Cerebellar cortex (tissue), 1 donor: ENCODE results near the gene ZNF140.

Experiments
- DNase-seq: peaks from one replicate; pipeline ENCODE4 v3.0.0-alpha.2; 2015; ENCODE audit warnings: low spot score

The ZNF140 gene

DNA sequence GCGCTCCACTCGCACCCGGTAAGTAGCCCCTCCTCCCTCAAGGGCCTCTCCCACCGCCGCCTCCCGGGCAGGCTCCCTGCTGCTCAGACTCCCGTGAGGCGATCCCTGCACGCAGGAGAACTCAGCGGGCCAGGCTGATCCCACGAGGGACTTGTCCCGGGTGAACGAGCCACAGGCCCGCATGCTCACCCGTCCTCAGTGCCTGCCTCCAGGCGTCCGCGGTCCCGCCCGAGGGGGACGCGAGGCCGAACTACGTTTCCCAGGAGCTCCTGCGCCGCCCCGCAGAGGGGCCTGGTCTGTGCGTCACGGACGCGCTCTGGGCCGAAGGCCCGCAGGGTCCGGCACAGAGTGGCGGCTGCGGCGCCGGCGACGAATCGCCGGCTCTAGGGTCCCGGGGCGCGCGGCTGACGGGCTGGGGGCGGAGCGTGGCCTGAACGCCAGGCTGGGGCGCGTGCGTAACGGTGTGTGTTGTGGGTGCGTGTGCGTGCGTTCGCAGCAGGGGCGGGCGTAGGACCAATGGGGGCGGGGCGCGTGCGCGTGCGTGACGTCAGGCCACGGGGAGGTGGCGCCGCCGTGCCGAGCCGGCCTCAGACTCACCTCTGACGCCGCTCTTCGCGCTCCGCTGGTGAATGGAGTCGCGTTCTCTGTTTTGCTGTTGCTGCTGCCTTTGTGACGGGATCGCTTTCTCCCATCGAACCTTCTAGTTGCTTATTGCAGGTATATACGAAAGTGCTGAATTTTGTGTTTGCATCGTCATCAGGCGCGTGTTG lies 49.5 kb downstream of the ZNF140 start, which contains the start of the genes ZNF10 and ZNF891:
TSS of gene ZNF10 (plus strand) at position 590 of the 770 bp plus-strand sequence. CDS start 13,866 bp downstream, outside the sequence.
TSS of gene ZNF891 (minus strand) at position 237 of the 770 bp plus-strand sequence. CDS start 8,356 bp downstream, outside the sequence.
- DNase-seq = peak; percentile 92

- DNase-seq = no peak
Measured at GRCh38 chr12:133130808-133131128, 50.0 kb downstream of the ZNF140 start.

- DNase-seq = no peak
Measured at GRCh38 chr12:133135747-133136146, 55.0 kb downstream of the ZNF140 start.

GRCh38 chr12:133145981-133146380 lies 65.3 kb downstream of the ZNF140 start:
- DNase-seq = no peak

DNA sequence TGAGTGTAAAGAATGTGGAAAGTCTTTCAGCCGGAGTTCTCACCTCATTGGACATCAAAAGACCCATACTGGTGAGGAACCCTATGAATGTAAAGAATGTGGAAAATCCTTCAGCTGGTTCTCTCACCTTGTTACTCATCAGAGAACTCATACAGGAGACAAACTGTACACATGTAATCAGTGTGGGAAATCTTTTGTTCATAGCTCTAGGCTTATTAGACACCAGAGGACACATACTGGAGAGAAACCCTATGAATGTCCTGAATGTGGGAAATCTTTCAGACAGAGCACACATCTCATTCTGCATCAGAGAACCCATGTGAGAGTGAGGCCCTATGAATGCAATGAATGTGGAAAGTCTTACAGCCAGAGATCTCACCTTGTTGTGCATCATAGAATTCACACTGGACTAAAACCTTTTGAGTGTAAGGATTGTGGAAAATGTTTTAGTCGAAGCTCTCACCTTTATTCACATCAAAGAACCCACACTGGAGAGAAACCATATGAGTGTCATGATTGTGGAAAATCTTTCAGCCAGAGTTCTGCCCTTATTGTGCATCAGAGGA lies 75.5 kb downstream of the ZNF140 start:
- DNase-seq = no peak
